GM13976 (cell line): ENCODE measurements around the gene VWA3B.

ENCODE experiments used
- DNase-seq: peaks from one replicate; pipeline ENCODE4 v3.0.0; 2012; ENCODE audit warnings: low spot score
- in situ Hi-C: fragments of 300-500 bp; cut with MboI; formaldehyde crosslinking; loops from one replicate; pipeline ENCODE4 v1.12.0; 2022; ENCODE audit warnings: low sequenced_read_pairs, mixed read lengths, inconsistent platforms; ENCODE audit not compliant: unreplicated experiment
- TF ChIP-seq, protein P1 (sequence below): IDR thresholded peaks from 2 replicates; pipeline ENCODE4 v1.5.1; 2012; ENCODE audit warnings: borderline replicate concordance, mild to moderate bottlenecking; ENCODE audit not compliant: insufficient read depth; ENCODE audit errors: extremely low read depth, missing control alignments, control extremely low read depth

VWA3B gene

DNA sequence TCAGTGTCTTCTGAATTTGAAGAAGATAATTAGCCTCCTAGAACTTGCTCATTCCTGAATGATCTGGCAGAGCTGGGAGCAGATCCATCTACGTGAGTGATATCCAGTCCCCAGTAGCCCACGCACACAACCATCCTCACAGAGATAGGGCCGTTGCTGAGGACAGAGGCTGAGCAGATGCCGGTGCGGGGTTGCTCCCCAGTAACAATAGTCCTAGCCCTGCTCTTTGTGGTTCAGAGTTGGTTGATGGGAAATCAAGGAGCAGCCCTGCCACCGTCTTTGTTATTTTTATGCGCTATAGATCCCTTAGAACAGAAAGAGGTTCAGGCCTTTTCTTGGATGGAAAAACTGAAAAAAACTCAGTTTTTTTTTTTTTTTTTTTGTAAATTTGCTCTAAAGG, 69.3 kb downstream of the VWA3B start:
- no peak for DNase-seq
- in situ Hi-C loops, result no loop called here
- TF ChIP-seq, protein P1, sequence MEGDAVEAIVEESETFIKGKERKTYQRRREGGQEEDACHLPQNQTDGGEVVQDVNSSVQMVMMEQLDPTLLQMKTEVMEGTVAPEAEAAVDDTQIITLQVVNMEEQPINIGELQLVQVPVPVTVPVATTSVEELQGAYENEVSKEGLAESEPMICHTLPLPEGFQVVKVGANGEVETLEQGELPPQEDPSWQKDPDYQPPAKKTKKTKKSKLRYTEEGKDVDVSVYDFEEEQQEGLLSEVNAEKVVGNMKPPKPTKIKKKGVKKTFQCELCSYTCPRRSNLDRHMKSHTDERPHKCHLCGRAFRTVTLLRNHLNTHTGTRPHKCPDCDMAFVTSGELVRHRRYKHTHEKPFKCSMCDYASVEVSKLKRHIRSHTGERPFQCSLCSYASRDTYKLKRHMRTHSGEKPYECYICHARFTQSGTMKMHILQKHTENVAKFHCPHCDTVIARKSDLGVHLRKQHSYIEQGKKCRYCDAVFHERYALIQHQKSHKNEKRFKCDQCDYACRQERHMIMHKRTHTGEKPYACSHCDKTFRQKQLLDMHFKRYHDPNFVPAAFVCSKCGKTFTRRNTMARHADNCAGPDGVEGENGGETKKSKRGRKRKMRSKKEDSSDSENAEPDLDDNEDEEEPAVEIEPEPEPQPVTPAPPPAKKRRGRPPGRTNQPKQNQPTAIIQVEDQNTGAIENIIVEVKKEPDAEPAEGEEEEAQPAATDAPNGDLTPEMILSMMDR, result no peak

DNA sequence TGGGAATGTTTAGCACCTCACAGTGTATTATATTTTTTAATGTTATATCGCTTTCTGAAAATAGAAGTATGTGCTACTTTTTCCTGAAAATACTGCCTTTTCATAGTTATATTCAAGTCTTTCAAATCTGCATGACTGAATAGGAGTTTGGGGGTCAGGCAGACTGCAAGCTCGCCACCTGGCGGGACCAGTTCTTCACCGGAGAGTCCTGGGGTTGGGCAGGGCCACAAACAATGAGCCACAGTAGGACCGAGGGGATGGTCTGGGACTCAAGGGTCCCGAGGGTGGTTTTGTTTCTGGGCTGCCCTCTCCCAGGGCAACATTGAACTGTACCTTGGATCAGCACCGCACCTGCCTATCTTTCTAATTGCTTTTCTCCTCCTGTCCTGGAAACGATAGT, 70.6 kb downstream of the VWA3B start:
- peak; percentile 48 for DNase-seq

DNA sequence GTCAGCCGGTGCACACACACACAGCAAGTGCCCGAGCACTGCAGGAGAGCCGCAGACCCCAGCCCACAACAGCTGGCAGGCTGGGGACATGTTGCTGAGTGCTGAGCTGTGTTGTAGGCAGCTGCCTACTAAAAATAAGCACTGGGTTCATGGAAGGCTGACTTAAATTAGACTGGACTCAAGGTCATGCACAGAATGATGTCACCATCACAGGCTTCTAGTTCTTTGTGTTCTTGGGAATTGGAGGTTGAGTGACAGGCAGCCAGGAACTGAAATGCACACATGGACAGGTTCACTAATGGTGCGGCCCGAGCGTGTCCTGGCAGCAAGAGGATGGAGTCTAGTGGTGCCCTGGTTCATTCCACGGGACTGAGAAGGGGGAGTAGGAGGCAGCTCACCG, 71.3 kb downstream of the VWA3B start:
- TF ChIP-seq, protein P1, result no peak
- no peak for DNase-seq
- in situ Hi-C loops, result no loop called here

More for the DNA sequence above, 70.6 kb downstream of the VWA3B start:
- TF ChIP-seq, protein P1, result no peak
- in situ Hi-C loops, result no loop called here

DNA sequence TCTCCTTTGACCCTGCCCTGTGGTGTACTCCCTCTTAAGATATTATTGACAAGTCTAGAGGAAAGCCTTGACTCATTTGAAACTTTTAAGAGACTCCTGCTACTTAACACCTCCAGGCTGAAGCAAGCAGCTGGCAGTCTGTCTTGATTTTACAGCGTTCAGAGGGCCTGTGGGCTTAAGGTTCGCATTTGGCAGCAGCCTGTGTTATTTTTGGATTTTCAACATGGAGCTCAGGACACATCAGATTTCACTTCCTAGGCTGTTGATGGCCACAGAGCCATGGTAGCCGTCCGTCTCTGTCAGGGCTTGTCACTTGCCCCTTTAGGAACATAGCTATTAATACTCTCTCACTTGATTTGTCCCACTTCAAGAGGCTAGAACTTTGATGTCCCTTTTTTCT, 73.6 kb downstream of the VWA3B start:
- no peak for DNase-seq
- TF ChIP-seq, protein P1, result no peak
- in situ Hi-C loops, result no loop called here

DNA sequence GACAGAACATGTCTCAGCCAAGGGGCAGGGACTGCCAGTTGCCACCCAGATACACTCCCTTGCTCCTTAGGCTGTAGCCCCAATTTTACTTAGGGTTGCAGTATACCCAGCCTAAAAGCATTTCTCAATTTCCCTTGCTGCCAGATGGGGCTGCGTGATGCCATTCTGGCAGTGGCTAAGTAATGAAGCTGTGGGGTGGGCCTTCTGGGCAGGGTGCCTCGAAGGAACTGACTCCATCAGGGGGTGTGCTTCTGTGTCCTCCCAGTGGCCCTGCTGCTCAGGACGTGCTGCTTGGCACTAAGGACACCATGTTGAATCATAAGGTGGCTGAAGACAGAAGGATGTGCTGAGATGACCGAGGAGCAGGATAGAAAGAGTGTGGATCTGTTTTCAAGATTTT, 74.2 kb downstream of the VWA3B start:
- TF ChIP-seq, protein P1, result no peak
- in situ Hi-C loops, result no loop called here
- no peak for DNase-seq

DNA sequence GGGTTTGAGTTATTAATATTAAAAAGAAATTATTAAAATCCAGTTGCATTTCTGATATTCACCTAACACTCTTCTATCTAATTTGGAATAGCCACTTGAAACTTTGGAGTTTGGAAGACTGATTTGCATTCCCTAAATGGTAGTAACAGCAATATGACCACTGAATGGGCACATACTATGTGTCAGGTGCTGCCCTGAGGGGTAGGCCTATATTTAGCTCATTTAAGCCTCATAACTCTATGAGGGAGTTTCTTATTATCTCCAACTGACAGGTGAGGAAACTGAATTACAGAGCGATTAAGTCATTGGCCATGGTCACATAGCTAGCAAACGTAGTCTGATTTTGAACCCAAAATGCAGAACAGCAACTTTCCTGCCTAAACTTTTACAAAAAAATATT, 77.3 kb downstream of the VWA3B start:
- in situ Hi-C loops, result no loop called here
- no peak for DNase-seq
- TF ChIP-seq, protein P1, result no peak
